ENCODE results near the gene SERPINA12. TPM values are rescaled to one million over a fixed set of nuclear protein-coding genes. Genes with fewer than 3 reads are reported as not detected.

Gene SERPINA12
- total and polyA plus RNA-seq, 2 of the 13 experiments (the other 11 are each of a cell fraction or from before 2014, with no cell fraction given), result 0.08 TPM; not detected in 1

GRCh38 chr14:94522115-94522724, 13.0 kb upstream of the SERPINA12 start (continued):
- TF ChIP-seq DMTF1 (CRISPR knock-in tag; IDR thresholded peaks at IDR 0.05) (no peak), HIVEP1 (CRISPR knock-in tag; IDR thresholded peaks at IDR 0.05) (peak; percentile 55; the same call in 1 of the 2 replicates), MTERF4 (CRISPR knock-in tag; IDR thresholded peaks at IDR 0.05) (no peak), KIAA2018 (CRISPR knock-in tag; IDR thresholded peaks at IDR 0.05; ENCODE audit: borderline replicate concordance) (no peak), ZMAT3 (CRISPR knock-in tag; conservative IDR thresholded peaks at IDR 0.05) (0 out of 2 replicates have a peak, but pooled peaks have one; percentile 26), PBX3 (CRISPR knock-in tag; IDR thresholded peaks at IDR 0.05; ENCODE audit: borderline replicate concordance) (no peak), MAF1 (CRISPR knock-in tag; IDR thresholded peaks at IDR 0.05; ENCODE audit: borderline replicate concordance) (no peak), XRCC5 (optimal IDR thresholded peaks at IDR 0.05; ENCODE audit: low read length) (peak; percentile 79), SNAPC2 (CRISPR knock-in tag; IDR thresholded peaks at IDR 0.05) (no peak), ZNF337 (CRISPR knock-in tag; IDR thresholded peaks at IDR 0.05; ENCODE audit: borderline replicate concordance, low read depth) (no peak), POLR2A (IDR thresholded peaks at IDR 0.05; ENCODE audit: insufficient read depth in 1 of 2, low read depth in 2 of 2, low read length in 2 of 2) (0 out of 4 replicates have a peak, but pooled peaks of 1 of the 2 experiments have one; percentile 34), ZSCAN21 (CRISPR knock-in tag; IDR thresholded peaks at IDR 0.05; ENCODE audit: borderline replicate concordance) (0 out of 2 replicates have a peak, but pooled peaks have one; percentile 25), ZNF704 (CRISPR knock-in tag; IDR thresholded peaks at IDR 0.05; ENCODE audit: borderline replicate concordance) (no peak), HOXA5 (CRISPR knock-in tag; IDR thresholded peaks at IDR 0.05) (no peak), TBX3 (IDR thresholded peaks at IDR 0.05; ENCODE audit: borderline replicate concordance) (no peak; the same call in 1 of the 2 replicates)

Measured in HepG2 (cell line).